SIG-M5 (cell line): ENCODE data around the gene GPR45.

ENCODE experiments used
- DNase-seq: peaks from one replicate; lab custom pipeline; 2025; lab: John Stamatoyannopoulos, UW

Gene GPR45

DNA sequence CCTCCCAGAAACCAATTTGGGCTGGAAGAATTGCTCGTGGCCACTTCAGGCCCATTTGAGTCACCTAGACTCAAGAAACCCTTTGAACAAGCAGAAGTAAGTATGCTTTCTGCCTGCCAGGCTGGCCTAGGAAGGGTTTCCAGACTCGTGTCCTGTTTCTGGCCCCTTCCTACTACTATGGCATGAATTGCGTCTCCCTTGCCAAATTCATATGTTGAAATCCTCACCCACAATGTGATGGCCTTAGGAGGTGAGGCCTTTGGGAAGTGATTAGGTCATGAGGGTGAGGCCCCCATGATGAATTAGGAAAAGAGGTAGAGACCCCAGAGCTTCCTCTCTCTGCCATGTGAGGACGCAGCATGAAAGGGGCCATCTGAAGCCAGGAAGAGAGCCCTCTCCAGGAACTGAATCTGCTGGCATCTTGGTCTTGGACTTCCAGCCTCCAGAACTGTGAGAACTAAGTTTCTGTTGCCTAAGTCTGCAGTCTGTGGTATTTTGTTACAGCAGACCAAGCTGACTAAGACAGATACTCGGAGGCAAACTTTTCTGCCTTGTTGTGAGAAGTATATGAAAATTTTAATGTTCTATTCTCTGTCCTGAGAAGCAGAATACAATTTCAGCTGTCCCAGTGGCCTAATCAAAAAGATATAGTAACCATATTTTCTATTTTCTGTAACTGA, 13.1 kb downstream of the GPR45 start:
- no peak for DNase-seq

- no peak for DNase-seq
Measured at GRCh38 chr2:105255979-105256378, 14.4 kb downstream of the GPR45 start.

- DNase-seq, result no peak
Measured at GRCh38 chr2:105256431-105257047, 15.0 kb downstream of the GPR45 start.

GRCh38 chr2:105257981-105258380, 16.4 kb downstream of the GPR45 start:
- DNase-seq, result no peak

DNA sequence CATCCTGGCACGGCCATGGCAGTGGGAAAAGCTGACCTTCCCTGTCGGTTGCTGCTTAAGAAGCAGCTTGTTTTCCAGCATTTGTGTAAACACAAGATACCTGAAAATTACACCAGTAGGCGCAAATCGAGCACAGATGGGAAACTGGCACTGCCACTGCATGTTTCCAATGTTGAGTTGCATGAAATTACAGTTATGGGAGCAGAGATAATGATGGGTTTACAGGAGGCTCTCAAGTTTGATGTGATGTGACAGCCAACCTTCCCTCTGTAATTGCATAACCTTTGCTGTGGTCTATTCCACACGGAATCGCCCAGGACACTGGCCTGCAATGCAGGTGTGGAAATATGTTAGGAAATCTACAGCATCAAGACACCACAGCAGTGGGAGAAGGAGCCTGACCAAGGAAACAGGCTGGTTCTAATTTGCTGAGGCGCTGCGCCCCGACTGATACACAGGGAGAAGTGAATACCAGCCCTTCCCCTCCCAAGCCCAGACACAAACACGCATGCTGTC, 17.4 kb downstream of the GPR45 start:
- no peak for DNase-seq

DNA sequence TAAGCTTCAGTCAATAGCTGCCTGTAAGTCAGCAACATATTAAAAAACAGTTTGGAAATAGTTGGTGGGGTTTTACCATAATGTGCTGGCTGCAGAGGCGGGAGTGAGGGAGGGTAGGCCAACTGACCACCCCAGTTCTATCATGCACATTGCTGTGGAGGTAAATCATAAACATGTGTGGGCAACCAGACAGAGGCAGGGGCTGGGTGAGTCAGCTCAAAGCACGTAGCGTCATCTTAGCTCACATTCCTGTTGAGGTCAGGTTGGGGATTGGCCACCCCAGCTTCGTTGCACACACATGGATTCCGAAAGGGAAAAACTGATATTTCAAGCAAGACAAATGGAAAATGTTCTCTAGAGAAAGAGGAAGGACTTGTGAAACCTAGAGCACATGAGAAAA, 19.5 kb downstream of the GPR45 start:
- DNase-seq, result no peak

DNA sequence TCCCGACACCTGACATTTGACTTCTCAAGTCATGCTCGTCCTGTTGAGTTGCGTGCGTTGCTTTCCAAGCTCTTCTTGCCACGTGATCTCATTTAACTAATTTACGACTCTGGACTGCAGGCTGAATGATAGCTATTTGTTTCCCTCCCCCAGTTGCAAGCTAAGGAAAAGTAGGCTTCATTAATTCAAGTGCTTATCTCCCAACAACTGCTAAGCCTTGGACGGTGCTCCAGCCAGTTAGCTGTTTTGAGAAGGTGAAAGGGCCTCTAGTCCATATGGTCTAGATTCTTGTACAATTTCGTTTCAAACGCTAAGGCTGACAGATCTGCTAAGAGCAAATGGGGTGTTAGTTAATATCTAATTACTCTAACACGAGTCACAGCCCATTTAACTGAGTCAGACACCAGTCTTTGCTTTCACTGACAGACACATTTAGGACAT, 21.1 kb downstream of the GPR45 start:
- DNase-seq, result no peak

- DNase-seq, result no peak
Measured at GRCh38 chr2:105269426-105269825, 27.9 kb downstream of the GPR45 start.

DNA sequence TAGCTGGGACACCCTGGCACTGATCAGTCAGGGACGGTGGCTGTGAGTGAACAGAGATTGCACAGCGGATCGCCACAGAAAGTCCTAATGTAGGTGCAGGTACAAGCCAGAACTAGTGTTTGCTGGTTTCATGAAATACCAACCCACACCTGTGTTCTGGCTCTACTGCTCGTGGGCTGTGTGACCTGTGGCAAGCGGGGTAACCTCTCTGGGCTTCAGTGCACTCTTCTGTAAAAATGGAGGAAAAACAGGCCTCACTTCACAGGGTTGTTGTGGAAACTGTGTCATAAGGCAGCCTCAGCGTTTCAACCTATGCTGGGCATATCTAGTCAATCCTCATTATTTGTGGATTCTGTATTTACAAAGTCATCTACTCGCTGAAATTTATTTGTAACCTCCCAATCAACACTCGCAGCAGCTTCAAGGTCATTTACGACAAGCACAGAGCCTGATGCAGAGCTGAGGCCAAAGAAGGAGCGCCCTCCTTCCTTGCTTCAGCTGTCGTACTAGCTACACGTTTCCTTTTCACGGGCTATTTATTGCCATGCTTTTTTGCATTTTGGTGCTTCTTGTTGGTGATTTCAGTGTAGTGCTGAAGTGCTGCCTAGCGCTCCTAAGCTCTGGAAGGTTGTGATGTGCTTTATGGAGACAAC, 30.0 kb downstream of the GPR45 start:
- DNase-seq, result no peak

DNA sequence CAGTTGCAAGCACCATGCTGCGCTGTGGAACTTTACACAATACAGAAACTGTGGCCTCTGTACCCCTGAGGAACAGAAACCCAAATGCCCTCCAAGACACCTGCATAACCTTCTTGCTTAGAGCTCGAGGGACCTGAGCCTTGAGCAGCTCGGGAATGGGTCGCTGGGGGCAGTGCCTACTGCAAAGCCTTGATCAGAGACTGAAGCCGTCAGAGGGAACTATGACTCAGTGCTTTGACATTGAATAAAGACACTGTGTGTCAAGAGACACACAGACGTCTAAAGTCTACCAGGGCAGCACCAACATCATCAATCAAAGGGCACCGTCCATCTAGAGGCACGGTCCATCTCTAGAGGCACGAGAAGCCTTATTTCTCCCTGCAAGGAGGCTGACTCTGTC, 30.6 kb downstream of the GPR45 start:
- no peak for DNase-seq

GRCh38 chr2:105274046-105274445, 32.5 kb downstream of the GPR45 start:
- no peak for DNase-seq

- DNase-seq, result no peak
Measured at GRCh38 chr2:105278654-105279053, 37.1 kb downstream of the GPR45 start.

DNA sequence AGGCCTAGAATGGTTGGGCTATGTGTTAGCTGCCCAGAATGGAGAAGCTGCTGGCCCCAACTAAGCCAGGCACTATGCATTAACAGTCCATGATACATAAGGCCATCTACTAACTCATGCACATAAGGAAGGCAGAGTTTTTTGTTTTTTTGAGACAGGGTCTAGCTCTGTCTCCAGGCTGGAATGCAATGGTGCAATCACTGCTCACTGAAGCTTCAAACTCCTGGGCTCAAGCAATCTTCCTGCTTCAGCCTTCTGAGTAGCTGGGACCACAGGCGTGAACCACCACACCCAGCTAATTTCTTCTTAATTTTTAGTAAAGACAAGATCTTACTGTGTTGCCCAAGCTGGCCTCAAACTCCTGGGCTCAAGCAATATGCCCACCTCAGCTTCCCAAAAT, 37.6 kb downstream of the GPR45 start:
- no peak for DNase-seq

- DNase-seq, result no peak
Measured at GRCh38 chr2:105280281-105280680, 38.7 kb downstream of the GPR45 start.

- DNase-seq, result no peak
Measured at GRCh38 chr2:105283532-105283931, 42.0 kb downstream of the GPR45 start.

DNA sequence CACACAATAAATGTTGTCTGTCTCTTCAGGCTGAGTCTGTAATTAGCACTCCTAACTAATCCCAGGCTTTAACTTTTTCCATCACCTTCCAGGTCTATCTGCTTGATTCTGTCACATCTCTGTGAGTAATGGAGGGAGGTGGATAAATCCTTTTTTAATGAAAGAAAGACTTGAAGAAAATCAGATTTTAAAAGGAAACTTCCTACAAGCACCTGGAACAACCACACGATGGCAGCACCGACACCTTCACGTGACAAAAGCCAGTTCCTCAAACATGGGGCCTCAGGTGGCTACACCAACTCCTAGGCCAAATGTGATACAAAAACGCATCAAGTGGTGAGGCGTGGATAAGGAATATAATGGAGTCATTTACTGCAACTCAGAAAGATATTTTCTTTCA, 46.1 kb downstream of the GPR45 start:
- DNase-seq, result no peak

GRCh38 chr2:105288133-105288532, 46.6 kb downstream of the GPR45 start:
- DNase-seq, result no peak

GRCh38 chr2:105290981-105291660, 49.6 kb downstream of the GPR45 start:
- no peak for DNase-seq

- DNase-seq, result no peak
Measured at GRCh38 chr2:105291981-105292380, 50.4 kb downstream of the GPR45 start.
